T-helper 22 cell (primary cell): ENCODE data around the gene ZNF709.
A peak's percentile ranks its signal among the peaks of the same experiment; 100 is the strongest.
"Not testable (repeated sequence)": the region's sequence is repeated elsewhere in the genome, so short reads cannot be mapped to it uniquely, and the experiment has no call there.

ENCODE experiments used
- DNase-seq: peaks from one replicate; pipeline ENCODE4 v3.0.0-alpha.2; 2020; ENCODE audit warnings: low read depth

Gene ZNF709

DNA sequence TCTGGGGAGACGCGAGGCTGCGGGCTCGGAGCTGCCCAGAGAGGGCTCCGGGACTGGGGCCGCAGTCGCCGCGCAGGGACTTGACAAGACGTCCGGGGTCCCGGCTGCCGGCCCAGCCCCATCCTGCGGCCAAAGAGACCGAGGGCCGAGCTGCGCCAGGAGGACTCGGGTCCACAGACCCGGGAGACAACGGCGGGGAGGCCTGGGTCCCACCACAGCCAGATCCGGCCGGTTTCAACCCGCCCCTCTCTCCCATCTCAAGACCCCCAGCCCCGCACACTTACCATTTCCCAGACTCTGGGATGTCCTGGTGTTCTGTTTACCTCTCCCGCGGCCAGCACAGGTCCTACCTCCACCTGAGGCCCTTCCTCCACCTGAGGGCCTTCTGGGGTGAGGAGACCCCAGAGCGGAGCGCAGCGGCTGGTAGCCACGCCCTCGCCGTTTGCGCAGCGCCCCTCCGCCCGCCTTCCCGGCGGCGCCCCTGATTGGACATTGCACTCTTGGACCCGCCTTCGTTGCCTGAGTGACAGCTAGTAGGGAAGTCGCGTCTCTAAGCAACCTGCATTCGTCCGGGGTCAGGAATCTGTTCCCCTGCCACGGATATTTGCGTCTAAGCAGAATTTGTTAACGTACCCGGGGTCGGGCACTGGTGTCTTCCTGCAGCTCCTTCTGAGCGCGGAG lies at the start of gene ZNF709:
Gene ZNF709 (minus strand): TSS at position 446 of the 681 bp plus-strand sequence. CDS start 159 bp downstream, at position 287.
- DNase-seq: peak; percentile 70

DNA sequence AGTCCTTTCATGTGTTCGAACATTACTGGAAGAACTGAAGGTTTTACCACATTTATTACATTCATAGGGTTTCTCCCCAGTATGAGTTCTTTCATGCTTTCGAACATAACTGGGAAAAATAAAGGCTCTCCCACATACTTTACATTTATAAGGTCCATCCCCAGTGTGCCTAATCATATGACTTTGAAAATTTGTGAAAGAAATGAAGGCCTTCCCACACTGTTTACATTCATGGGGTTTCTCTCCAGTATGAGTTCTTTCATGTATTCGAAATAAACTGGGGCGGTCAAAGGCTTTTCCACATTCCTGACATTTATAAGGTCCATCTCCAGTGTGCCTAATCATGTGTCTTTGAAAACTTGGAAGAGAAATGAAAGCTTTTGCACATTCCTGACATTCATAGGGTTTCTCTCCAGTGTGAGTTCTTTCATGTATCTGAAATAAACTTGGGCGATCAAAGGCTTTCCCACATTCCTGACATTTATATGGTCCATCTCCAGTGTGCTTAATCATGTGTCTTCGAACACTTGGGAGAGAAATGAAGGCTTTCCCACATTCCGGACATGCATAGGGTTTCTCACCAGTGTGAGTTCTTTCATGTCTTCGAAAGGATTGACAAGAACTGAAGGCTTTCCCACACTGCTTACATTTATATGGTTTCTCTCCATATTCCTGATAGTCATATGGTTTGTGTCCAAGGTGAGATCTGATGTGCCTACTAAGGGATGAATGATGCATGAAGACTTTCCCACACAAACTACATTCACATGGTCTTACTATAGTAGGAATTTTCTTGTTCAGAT lies 42.6 kb upstream of the ZNF709 start:
- no peak for DNase-seq

DNA sequence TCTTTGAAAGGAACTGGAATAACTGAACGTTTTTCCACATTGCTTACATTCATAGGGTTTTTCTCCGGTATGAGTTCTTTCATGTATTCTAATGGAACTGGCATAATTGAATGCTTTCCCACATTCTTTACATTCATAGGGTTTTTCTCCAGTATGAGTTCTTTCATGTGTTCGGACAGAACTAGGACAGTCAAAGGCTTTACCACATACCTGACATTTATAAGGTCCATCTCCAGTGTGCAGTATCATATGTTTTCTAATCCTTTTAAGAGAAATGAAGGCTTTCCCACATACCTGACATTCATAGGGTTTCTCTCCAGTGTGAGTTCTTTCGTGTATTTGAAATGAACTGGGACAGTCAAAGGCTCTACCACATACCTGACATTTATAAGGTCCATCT lies 41.9 kb upstream of the ZNF709 start:
- DNase-seq: no peak

DNA sequence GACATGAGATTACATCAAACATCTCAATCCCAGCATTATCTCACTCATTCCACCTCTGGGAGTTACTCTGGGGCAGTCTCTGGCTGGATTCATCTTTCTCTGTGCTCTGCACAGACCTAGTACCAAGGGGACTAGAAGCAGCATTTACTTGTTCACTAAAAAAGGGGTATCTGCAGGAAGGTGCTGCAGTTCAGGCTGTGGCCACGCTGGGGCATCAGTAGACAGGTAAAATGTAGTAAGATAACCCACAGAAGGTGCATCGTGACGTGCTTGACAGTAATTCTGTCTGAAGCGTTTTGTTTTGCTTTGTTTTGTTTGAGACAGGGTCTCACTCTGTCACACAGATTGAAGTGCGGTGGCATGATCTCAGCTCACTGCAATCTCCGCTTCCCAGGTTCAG lies 37.4 kb upstream of the ZNF709 start:
- no peak for DNase-seq

DNA sequence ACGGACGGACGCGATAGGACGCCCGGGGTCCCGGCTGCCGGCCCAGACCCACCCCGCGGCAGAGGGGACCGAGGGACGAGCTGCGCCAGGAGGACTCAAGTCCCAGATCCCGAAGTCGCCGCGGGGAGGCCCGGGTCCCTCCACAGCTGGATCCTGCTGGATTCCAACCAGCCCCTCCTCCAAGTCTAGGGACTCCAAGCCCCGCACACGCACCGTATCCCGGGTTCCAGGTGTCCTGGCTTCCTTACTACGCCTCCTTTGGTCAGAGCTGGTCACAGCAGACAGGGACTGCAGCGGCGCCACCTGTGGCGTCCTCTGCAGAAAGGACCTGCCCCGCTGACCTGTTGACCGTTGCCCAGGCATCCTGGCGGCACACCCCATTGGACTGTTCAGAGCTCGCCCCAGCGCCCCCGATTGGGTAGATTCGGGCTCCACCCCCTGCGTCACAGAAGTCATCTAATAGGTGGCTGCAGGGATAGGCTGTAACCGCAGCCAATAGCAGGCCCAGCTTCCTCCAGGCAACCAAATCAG lies 29.0 kb upstream of the ZNF709 start:
- DNase-seq: no peak

DNA sequence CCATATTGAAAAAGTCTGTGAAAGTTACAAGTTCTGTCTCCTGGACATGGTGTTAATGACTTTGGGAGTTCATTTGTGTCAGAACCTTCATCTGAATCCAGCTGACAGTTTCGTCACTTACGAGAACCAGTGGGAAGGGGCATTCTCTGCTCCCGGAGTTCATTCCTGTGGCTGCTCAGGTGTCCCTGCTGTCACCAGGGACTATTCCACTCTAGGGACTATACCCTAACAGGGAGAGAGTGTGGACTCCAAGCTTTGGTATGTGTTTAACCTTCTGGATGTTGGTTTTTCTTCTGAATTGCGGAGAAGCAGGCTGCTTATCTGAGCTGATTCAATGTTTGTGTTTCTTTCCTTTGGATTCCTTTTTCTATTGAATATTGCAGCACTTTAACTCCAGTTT lies 12.4 kb upstream of the ZNF709 start:
- no peak for DNase-seq

DNA sequence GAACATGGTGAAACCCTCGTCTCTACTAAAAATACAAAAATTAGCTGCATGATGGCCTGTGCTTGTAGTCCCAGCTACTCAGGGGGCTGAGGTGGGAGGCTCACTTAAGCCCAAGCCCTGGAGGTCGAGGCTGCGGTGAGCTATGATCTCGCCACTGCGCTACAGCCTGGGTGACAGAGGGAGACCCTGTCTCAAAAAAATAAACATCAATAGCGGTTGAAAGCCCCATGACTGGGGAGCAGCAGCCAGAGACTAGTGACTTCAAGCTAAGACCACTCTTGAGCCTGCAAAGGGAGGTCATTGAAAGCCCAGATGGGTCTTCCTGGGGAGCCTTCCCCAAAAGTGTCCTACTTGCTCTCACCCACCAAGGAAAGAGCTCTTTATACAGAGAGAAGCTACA lies 11.9 kb upstream of the ZNF709 start:
- no peak for DNase-seq

DNA sequence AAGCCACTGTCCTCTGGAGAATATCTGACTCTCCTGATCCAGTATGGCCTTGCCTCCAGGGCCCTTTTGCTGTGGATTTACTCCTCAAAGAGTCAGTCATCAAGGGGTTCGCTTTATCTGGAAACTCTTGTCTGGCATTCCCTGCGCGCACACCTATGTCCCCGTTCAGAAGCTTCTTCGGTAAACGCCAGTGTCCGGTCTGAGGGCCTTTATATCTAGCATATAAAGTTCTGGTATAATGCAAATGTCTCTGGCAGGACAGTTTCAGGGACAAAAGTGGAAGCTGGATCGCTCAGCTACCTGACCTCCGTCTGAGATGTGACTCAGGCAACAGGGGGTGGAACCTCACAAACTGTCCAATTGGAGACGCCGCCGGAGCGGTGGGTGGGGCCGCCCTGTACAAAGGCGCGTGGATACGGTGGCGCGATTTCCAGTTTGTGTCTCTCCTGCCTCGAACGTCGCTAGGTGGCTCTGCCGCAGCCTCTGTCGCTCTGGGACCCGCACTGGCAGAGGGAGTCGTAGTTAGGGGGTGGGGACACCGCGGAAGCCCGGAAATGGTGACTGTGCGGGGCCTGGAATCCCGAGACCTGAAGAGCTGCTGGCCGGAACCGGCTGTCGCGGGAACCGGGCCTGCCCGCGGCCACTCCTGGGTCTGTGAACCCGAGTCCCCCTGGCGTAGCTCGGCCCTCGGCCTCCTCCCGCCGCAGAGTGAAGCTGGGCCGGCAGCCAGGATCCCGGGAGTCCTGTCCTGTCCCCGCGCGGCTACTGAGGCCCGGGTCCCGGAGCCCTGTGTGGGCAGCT lies 10.6 kb upstream of the ZNF709 start:
- peak; percentile 81 for DNase-seq

DNA sequence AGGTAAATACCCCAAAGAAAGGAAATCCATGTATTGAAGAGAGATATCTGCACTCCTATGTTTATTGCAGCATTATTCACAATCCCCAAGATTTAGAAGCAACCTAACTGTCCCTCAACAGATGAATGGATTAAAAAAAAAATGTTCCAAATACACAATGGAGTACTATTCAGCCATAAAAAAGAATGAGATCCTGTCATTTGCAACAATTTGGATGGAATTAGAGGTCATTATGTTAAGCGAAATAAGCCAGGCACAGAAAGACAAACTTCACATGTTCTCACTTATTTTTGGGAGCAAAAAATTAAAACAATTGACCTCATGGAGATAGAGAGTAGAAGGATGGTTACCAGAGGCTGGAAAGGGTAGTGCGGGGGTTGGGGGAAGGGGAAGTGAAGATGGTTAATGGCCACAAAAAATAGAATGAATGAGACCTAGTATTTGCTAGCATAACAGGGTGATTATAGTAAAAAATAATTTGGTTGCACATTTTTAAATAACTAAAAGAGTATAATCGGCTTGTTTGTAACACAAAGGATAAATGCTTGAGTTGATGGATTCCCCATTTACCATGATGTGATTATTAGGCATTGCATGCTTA lies 9.7 kb upstream of the ZNF709 start:
- no peak for DNase-seq

DNA sequence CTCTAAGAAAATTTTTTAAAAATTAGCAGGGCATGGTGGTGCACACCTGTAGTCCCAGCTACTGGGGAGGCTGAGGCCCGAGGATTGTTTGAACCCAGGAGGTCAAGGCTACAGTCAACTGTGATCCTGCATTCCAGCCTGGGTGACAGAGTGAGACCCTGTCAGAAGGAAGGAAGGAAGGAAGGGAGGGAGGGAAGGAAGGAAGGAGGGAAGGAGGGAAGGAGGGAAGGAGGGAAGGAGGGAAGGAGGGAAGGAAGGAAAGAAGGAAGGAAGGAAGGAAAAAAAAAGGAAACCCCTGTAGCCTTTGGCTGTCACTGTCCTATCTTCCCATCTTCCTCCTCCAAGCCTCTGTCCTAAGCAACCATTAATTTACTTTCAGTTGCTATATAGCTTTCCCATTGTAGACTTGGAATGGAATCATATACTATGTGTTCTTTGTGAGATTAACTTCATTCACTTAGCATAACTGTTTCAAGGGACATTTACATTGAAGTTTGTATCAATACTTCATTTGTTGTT lies 1.7 kb upstream of the ZNF709 start:
- DNase-seq: not testable (repeated sequence)

DNA sequence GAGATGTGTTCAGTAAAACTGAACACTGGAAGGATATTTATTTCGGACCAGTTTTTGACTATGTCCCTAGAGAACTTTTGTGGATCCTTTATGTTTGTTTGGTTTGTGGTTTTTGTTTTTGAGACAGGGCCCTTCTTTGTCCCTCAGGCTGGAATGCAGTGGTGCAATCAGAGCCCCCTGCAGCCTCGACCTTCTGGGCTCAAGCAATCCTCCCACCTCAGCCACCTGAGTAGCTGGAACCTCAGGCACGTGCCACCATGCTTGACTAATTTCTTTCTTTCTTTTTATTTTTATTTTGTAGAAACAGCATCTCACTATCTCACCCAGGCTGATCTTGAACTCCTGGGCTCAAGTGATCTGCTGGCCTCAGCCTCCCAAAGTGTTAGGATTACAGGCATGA lies 955 bp upstream of the ZNF709 start:
- no peak for DNase-seq

DNA sequence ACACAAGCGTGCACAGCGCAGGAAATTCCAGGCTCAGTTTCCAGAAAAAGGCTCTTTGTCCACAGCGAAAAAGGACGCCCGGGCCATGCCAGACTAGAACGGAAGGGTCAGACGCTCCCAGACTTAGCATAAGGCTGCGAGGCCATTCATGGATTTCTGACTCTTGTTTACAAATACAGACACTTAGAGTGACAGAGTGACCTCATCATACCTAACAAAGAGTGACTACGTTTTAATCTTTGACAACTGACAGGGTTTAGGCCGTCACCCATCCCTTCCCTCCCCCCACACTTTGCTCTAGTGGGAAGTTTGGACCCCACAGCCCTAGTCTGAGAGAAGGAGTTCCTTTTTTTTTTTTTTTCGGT lies 418 bp upstream of the ZNF709 start:
- no peak for DNase-seq

DNA sequence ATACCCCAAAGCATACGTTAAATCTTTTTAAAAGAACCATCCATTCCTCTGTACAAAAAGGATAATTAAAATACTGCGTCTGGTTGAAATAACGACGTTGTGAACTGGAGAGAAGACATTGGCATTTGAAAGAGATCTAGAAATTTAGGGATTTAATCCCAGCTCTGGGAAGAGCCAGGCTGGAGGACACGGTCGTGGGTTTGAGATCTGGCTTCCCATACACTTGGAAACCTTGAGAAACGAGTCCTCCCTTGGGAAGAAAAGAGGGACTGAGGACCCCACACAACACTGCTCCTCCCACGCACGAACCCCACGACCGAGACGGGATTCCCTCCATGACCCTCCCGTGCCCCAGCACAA lies 625 bp downstream of the ZNF709 start:
- DNase-seq: no peak

DNA sequence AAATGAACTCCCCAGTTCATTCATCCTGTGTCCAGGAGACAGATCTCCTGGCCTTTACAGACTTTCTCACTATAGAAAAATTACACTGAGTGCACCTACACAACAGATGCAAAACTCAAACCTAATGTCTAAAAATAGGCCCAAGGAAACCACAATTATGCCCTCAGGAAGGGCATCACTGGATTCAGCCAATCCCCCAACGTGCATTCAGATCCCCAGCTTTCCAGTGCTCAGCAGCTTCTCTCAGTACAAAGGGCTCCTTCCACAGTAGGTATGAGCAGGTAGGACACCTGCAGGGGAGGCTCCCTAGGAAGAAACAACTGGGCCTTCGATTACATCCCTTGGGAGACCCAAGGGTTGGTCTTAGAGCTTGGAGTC lies 2.1 kb downstream of the ZNF709 start:
- DNase-seq: no peak

DNA sequence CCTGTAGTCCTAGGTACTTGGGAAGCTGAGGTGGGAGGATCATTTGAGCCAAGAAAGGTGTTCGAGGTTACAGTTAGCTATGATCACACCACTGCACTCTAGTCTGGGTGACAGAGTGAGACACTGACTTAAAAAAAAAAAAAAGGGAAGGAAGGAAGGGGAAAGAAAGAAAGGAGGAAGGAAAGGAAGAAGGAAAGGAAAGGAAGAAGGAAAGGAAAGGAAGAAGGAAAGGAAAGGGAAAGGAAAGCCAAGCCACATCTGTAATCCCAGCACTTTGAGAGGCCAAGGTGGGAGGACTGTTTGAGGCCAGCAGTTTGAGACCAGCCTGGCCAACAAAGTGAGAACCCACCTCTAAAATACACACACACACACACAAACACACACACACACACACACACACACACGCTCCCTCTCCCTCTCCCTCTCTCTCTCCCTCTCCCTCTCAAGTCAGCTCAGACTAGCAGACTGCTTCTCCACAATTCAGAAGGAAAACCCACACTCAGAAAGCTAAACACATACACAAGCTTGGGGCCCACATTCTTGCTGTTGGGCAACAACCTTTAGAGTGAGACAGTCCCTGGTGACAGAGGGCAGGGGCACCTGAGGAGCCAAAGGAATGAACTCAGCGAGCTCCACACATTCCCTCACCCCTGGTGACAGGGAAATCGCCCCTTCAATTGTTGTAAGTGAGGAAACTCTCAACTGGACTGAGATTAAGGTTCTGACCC lies 2.7 kb downstream of the ZNF709 start:
- no peak for DNase-seq

DNA sequence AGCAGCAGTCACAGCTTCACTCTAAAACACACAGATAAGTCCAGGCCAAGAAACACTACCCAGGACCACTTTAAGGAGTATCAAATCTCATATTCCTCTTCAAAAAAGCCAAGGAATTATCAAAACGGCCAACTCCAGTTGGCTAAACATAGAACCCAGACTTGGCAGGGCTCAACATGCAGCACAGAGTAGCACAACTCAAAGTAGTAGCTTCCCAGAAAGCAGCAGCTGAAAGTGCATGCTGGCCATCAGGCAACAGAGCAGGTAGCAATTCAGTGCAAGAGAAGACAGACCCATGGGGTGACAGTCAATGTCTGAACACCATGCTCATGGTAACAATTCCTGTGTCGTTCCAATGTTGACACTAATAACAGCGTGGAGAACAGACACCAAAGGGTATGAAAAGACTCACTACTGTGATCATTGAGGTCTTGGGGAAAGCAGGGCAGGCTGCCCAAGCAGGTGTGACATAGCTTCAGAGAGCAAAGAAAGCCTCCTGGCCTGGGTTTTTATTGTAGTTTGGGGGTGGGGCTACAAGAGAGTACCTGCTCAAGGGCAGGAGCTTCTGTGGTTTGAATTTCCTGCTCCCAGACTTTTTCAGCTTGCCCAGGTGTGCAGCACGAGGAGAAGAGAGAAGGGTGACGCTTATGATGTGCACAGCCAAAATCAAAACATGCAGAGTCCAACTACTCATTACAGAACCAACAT lies 6.2 kb downstream of the ZNF709 start:
- no peak for DNase-seq

DNA sequence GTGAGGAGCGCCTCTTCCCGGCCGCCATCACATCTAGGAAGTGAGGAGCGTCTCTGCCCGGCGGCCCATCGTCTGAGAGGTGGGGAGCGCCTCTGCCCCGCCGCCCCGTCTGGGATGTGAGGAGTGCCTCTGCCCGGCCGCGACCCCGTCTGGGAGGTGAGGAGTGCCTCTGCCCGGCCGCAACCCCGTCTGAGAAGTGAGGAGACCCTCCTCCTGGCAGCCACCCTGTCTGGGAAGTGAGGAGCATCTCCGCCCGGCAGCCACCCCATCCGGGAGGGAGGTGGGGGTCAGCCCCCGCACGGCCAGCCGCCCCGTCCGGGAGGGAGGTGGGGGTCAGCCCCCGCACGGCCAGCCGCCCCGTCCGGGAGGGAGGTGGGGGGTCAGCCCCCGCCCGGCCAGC lies 17.0 kb downstream of the ZNF709 start:
- not testable (repeated sequence) for DNase-seq

DNA sequence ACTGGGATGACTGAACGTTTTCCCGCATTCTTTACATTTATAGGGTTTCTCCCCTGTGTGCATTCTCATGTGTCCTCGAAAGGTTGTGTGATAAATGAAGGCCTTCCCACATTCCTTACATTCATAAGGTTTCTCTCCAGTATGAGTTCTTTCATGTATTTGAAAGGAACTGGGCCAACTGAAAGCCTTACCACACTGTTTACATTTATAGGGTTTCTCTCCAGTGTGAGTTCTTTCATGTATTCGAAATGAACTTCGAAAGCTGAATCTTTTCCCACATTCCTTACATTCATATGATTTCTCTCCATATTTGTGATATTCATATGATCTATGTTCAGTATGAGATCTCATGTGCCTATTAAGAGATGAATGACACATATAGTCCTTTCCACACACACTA lies 19.4 kb downstream of the ZNF709 start:
- DNase-seq: no peak

DNA sequence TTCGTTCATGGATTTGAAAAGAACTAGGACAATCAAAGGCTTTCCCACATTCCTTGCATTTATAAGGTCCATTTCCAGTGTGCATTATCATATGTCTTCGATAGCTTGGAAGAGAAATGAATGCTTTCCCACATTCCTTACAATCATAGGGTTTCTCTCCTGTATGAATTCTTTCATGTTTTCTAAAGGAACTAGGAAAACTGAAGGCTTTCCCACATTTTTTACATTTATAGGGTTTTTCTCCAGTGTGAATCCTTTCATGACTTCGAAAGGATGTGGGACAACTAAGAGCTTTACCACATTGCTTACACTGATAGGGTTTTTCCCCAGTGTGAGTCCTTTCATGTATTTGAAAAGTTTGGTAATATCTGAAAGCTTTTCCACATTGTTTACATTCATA lies 19.8 kb downstream of the ZNF709 start:
- no peak for DNase-seq

DNA sequence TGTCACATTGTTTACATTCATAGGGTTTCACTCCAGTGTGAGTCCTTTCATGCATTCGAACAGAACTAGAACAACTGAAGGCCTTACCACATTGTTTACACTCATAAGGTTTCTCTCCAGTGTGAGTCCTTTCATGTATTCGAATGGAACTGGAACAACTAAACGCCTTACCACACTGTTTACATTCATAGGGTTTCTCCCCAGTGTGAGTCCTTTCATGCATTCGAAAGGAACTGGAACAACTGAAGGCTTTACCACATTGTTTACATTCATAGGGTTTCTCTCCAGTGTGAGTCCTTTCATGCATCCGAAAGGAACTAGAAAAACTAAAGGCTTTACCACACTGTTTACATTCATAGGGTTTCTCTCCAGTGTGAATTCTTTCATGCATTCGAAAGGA lies 20.5 kb downstream of the ZNF709 start:
- not testable (repeated sequence) for DNase-seq

DNA sequence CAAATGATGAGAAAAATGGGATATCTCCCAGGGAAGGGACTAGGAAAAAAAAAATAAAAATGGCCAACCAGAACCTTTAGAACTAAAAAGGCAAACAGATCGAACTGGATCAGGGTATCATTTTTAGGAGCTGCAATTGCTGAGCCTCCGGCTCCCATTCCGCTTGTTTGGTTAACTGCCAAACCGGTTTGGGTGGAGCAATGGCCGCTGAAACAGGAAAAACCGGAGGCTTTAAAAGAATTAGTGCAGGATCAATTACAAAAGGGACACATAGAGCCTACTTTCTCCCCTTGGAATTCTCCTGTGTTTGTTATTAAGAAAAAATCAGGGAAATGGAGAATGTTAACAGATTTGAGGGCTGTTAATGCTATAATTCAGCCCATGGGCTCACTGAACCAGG lies 31.1 kb downstream of the ZNF709 start:
- no peak for DNase-seq
